HG03280 (cell line): ENCODE measurements around the gene H1-8.

Experiments
- ATAC-seq: cut with Tn5 transposase; IDR thresholded peaks from one replicate; pipeline ENCODE4 v1.9.1; 2021; ENCODE audit warnings: mild to moderate bottlenecking, moderate library complexity; ENCODE audit not compliant: unreplicated experiment

Gene H1-8

DNA sequence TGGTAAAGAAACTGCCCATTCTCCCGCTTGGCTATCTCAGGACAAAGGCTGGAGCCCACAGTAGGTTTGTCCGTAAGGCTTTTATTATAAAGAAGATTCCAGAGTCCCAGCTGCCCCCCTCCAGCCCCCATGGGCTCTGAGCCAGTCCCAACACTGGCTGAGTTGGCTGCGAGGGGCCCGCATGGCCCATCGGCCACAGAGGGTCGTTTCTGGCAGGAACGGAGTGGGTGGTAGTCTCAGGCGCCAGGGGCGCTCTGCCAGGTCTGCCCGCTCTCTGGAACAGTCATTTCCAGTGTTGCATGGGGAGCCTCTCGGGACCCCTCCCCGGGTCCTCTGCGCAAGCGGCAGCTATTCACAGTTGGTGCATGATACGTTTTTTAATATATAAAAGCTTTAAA is 12.2 kb downstream of the H1-8 start:
- ATAC-seq, result no peak

DNA sequence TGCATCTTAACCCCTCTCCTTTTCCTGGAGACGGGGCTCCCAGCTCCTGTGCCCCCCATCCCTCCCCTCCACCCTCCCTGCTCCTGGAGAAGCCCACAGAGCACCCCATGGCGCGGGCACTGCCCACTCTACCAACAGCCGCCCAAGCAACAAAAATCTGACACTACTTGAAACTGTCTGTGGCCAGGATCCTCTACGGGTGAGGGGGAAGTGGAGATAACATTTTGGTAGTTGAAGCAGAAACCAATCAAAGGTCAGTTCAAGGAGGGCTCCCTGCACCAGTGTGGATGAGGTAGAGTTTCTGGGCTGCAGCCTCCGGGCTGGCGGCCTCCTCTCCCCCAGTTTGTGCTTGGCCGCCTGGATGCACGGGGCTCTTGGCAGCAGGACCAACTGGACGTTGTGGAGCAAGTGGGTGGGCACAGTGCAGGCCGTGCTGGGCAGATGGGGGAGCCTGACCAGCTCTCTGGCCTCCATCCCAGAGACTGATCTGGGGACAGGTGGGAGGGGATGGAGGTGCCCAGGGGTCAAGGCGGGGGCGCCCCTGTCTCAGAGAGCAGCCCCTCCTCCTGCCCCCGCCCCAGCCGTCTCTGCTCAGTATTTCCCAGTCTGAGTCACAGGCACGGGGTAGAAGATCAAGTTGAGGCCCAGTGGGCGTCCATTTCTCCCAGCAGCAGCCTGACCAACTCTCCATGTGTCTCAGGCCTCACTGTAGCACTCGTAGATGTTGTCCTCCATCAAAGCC is 12.8 kb downstream of the H1-8 start:
- no peak for ATAC-seq

DNA sequence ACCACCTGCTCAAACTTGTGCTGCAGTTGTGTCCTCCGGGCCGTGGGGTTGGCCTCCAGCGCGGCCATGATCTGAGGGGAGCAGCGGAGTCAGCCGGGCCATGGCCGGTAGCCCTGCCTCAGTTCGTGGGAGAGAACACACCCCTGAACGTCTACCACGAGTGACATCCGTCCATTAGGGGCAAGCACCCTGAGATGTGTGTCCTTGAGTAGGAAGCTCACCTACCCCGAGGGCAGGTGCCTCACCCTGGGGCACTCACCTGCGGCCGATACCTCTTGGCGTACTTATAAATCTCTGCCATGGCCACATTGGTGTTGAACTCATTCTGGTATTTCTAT is 13.4 kb downstream of the H1-8 start:
- no peak for ATAC-seq

DNA sequence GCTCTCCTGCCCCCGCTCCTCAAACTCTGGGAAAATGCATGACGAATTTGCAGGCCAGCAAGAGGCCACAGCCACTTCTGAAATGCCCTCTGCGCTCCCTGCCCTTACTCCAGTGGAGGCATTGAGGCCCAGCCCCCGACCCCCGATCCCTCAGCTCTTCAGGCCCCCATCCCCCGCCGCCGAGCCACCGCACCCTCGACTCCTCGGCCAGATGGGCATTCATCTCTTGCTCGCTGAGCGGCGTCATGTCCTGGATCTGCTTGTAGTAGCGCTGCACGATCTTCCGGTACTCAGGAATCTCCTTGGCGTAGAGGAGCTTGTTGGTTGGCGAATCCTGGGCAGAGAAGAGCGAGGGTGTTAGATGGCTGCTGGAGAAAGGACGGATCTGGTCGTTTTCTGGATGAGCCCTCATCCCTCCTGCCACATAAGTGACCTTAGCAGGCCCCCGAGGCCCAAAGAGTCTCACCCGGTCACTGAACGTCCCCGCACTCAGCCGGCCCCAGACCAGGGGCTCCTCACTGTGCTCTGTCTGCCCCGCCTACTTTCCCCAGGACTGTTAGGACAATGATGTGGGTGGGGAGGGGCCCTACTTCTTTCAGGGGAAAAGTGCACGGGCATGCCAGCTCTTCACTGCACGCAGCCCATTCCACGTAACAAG is 14.0 kb downstream of the H1-8 start:
- ATAC-seq, result no peak

DNA sequence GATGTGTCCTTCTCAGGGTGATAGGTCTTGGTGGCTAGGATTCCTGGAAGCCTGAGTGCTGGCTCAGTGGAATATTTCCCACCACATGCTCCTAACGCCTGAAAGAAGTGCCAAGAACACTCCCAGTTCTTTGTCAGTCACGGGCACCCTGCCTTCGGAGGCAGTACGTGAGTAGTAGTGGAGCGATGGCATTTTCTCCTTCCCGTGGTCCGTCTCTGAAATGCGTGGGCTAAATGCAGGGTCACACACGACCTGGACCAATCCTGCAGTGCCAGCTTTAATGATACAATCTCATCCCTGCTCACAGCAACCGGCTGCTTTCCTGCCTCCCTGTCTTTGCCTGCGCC is 14.5 kb downstream of the H1-8 start:
- ATAC-seq, result no peak

DNA sequence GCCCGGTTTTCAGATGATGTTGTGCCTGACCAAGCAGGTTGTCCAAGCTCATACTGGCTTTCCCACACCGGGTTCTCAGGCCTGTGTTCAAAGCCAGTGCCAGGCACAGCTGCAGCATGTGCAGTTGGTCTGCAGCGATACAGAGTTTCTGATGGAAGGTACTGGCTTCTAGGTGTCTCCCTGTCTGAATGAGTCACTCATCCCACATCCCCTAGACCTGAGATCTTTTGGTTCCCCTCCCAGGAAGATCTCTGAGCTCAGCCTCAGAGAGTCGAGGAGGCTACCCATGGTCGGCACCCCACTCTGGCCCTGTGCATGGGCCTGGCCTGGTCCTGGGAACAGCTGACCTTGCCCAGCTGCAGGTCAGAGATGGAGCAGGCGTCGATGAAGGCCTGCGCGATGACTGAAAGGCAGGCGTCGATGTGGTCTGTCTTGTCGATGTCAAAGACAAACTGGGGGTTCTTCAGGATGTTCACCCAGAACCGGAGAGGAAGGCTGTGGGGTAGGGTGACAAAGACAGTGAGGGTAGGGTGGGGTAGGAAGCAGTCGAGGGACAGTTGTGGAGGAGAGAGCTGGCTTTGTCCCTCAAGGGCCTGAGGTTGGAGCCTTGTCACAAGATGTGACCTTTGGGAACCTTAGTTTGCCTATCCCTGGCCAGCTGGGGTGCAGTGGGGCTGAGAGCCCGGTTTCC is 15.3 kb downstream of the H1-8 start:
- ATAC-seq, result no peak

DNA sequence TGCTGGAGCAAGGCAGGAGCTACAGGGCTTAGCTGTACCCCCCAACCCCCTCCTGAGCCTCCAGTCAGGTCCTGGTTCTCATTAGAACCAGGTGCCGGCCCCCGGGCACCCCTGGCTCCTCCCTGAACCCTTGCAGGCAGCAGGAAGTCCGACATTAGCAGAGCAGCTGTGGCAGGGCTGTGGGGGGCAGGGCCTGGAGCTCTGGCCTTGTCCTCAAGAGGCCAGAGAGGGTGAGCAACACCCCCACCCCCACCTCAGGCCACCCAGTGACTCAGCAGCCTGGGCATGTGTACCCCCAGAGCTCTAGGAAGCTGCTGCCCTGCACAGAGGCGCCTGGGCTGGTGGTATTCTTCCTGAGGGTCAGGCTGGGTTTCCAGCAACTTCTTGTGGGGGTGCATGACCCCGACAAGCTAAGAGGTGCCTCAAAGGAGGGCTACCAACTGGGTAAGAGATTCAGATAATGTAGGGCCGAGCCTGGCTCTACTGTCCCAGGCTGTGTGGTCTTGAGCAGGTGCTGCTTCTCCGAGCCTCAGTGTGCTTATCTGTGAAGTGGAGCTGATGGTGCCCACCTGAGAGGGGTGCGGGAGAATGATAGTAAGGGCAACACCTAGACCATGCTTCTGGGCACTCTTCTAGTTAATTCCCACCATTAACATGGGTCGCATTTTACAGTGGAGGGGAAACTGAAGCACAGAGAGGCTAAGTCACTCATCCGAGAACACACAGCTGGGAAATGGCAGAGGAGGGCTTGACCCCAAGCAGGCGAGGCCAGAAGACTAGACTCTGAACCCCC is 16.0 kb downstream of the H1-8 start:
- ATAC-seq, result no peak

DNA sequence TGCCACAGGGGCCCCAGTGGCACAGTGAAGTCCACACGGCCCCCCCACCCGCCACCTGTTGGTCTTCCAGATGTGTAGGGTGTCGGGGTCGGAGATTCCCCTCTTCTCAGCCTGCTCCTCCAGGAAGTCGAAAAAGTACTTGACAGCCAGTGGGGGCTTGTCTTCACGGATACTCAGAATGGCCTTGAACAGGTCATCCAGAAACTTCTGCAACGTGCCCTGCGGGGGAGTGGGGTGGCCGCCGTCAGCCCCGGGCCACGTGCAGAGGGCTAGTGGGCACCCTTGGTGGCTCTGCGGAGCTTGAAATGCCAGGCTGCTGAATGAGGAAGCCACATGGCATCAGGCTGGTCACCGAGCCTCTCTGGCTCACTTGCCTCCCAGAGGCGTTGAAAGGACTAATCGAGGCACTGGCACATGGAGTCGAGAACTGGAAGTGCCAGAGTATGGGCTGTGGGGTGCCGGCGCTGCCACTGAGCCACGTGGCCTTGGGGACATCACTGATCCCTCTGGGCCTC is 16.6 kb downstream of the H1-8 start:
- no peak for ATAC-seq

DNA sequence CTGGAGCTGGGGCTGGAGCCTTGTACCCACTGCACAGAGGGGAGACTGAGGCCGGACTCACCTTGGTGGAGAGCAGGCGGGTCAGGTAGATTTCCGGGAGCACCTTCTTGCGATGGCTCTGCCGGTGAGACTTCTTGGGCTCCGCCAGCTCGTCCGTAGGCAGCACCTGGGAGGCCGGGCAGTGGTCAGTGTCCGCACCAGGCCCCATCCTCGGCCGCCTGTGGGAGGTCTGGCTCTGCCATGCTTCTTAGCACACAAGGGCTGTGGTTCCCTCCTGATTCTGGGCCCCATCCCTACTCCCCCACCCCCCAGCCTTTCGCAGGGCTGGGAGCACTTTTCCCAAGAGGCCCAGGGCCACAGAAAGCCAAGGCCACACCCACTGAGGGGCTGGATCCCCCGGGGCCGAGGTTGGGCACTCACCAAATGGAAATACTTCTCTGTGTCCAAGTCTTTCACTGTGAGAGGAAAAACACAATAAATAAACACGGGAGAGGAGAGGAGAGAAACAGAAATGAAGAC is 17.4 kb downstream of the H1-8 start:
- ATAC-seq, result no peak

DNA sequence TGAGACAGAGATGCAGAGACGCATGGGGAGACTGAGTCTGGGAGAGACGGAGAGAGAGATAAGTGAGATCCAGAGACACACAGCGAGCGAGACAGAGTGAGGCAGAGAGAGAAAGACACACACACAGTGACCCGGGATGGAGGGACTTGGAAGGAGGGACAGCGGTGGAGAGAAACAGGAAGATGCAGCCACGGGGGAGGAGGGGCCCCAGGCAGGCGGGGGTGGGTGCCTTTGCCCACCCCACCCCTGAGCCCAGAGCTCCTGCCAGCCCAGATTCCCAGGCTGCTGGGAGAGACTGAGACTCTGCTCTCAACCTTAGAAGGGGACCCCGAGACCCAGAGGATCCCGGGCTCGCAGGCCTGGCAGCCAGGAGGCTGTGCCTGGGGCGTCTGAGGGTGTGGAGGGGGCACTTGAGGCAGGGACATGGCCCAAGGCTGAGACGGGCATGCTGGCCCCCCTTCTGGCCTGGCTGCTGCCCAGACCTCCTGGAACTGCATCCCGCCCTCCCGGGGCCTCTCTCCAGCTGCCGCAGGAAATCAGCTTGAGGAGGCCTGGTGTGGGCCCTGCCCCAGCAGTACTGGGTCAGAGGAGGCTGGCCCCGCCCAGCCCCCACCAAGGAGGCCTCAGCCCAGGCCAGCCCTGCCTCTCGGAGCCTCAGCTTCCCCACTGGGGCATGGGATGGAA is 18.1 kb downstream of the H1-8 start:
- no peak for ATAC-seq

DNA sequence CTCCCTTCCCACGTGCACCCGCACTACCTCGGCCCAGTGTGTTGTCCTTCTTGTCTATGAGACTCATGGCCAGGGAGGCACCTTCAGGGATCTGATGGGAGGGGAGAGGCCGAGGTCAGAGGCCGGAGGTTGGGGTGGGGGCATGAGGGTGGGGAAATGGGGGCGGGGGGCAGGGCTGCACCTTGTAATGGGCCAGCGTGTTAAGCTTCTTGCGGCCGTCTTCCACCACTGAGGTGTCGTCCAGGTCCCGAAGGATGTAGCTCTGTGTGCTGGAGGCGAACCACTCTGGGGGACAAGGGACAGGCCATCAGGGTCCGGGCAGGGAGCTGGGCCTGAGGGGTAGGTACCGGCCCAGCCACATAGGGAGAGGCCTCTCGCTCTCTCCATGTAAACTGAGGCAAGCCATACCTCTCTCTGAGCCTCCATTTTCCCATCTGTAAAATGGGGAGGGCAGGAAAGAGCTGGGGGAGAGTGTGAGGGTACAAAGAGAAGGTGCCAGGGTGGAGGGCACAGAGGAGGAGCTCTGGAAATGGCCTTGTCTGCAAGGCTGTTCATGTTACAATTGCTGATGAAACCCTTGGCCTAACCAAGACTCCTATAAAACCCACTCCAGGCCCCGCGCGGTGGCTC is 18.8 kb downstream of the H1-8 start:
- no peak for ATAC-seq

DNA sequence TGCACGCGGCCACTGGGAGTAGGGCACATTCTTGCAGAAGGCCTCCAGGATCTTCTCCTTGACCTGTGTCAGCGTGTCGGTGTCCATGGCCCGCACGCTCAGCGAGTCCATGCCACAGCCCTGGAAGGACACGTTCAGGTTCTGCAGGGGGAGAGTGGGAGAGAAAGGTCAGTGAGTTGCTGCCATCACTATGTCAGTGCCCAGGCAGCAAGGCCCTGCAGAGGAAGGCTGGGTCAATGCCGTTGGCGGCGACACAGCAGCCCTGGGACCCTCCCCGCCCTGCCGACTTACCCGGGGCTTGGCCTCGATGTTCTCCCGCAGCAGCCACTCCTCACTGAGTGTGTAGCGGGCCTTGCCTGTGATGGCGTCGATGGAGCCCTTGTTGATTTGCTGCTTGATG is 19.8 kb downstream of the H1-8 start:
- ATAC-seq, result no peak

DNA sequence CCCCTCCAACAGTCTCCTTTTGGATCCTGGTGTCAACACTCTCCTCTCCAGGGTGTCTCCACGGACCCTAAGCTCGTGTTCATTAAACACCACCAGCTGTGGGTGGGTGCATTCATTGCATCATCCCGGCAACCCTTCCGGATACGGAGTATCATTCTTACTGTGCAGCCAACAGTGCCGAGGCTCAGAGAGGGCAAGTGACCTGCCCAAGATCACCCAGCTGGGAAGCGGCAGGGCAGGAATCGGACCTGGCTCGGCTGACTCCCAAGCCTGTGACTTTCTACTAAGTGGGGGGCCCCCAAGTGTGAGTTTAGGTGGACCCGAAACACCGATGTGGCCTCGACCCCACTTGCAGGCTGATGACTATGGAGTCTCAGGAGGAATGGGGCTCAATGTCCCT is 20.4 kb downstream of the H1-8 start:
- no peak for ATAC-seq

DNA sequence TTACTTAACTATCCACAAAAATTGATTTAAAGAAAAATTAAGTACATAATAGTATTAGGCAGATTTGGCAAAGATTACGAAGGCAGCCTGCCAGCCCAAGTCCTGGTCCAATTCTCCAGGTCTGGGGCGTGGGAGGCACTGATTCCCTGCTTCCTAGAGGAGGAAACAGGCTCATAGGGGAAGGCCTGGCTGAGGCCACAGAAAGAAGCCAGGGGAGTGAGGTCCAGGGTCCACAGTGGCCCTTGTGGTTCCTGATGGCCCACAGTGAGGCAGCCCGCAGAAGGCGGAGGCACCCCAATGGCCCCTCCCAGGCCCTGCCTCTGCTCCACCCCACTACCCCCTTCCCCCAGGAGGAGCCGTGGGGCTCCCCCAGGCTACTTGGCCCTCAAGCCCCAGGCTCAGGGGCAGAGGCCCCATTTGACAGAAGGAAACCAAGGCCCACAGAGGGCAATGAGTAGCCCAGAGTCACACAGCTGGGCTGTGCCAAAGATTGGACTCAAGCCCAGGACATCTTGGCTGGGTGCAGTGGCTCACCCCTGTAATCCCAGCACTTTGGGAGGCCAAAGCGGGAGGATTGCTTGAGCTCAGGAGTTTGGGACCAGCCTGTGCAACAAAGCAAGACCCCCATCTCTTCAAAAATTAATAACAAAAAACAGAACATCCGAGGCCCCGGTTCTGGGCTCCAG is 21.0 kb downstream of the H1-8 start:
- no peak for ATAC-seq

DNA sequence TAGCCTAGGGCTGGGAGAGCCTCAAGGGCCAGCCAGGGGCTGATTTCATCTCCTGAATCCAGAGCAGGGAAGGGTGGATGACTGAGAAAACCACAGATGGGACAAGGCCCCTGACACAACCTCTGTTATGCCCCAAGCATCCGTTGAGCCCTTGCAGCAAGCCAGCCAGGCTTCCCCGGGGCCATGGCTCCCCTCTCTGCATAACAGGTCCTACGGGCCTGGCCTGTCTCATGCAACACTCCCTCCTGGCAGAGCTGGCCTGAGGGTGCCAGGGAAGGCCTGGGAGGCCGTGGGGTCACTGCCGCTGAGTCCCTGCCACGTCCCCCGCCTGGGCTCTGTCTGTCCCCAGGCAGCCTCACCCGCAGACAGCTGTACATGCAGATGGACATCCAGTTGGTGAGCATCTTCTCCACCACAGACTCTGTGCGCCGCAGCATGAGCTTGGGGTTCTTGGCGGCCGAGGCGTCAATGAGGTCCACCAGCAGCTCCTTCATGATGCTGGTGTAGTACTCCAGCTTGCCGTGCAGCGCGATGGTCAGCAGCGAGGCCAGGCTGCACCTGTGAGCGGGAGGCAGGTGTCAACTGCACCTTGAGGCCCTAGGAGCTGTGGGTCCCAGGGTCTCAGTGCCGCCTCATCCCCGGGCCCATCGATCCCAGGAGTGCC is 22.1 kb downstream of the H1-8 start:
- ATAC-seq, result no peak

DNA sequence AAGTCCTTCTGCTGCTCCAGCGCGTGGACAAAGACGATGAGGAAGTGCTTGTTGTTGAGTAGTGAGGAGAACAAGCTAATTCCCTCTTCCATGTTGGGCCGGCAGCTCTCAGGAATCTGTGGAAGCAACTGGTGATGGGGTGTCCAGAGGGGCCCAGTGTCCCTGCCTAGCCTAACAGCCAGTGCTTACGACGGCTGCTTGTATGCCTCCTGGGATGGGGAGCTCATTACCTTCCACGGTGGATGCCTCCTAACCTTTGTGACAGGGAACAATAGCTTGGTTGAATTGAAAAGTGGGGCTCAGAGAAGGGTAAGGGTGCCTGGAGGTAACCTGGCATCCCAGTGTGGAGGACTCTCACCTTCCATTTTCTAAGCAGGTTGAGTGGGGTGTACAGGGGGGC is 22.9 kb downstream of the H1-8 start:
- ATAC-seq, result no peak

DNA sequence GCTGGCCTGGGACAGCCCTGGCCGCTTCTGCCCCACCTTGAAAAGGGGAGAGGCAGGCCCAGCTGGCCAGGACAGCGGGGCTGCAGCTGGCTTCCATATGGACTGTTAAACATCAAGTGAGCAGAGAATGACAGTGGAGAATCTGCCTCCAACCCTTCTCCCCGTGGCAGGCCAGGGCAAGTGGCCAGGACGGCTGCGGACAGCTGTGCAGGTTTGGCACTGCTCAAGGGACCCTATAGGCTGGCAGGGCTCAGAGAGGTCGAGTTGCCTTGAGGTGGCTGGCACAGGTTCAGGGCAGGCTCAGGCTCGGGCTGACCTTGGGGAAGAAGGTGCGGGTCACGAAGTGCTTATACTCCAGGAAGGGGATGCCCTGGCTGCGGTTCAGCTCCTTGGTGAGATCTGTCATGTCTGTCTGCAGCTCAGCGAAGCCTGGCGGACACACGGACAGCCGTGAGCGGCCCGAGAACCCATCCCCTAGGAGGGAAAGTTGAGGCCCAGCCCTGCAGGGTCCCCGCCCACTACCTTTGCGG is 24.3 kb downstream of the H1-8 start:
- ATAC-seq, result no peak

DNA sequence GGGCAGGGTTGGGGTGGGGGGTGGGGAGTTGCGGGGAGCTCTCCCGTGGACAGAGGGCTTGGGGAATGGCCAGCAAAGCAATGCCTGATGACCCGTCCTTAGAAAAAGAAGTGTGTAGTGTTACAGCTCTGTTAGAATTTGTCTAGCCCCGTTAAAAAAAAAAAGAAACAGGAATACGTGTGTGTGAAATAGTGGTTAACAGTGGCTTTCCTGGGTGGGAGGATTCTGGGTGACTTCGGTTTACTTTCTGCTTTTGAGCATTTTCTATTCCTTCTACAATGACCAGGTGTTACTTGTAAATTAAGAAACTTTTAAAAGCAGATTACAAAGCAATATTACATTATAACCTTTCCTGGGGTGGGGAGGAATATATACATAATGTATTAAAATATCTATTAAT is 25.0 kb downstream of the H1-8 start:
- no peak for ATAC-seq

DNA sequence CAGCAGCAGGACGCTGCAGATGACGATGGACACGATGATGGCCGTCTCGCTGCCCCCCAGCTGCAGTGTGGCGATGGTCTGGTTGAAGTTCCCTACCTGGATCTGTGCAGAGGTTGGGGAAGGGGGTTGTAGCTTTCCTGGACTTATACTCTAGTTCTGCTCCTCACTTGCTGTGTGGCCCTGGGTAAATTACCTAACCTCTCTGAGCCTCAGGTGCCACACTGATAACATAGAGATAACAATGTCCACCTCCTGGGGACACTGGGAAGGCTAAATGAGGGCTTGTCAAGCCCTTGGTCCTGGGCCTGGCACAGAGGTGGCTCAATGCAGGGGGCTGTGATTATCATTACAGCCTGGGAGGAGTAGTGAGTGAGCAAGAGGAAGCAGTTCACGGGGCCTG is 26.9 kb downstream of the H1-8 start:
- ATAC-seq, result no peak
